ENCODE data around the gene FBXO21. TPM values are rescaled to one million over a fixed set of nuclear protein-coding genes. Genes with fewer than 3 reads are reported as not detected.
"Not testable (repeated sequence)": the region's sequence is repeated elsewhere in the genome, so short reads cannot be mapped to it uniquely, and the experiment has no call there.

The FBXO21 gene
- total RNA-seq, 4 donors from 2014 or later, result 42.7 to 141 (median 80.4) TPM

DNA sequence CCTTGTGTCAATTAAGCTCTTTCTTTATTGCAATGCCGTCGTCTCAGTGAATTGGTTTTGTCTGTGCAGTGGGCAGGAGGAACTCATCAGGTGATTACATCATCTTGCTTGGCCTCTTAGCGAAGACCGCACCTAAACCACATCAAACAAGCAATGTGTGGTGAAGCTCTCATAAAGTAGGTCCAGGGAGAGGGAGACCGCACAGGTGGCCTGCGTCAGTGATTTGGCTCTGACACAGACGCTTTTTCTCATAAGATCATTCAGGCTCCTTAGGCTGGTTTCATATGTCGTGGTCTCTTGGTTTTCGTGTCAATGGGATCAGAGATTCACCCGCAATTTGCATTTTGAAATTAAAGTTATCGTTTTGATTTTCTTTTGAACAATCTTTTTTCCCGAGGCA is 84.4 kb downstream of the FBXO21 start:
- in situ Hi-C loops (cut with MboI; ENCODE audit: low sequenced_read_pairs in 4 of 4) (no loop called here), intact Hi-C loops (cut with DNase I; ENCODE audit: low total_unique reads) (no loop called here)
- Histone ChIP-seq H3K27me3 (peaks cover 6 to 15% (median 10%) of the 10 kb centered on the region in 3 donors), H3K4me1 (no peaks in the 10 kb centered on the region), H3K27ac (no peak overlapping the region), H3K4me3 (no peak overlapping the region), H3K9me3 (no peaks in the 10 kb centered on the region), H3K36me3 (no peaks in the 10 kb centered on the region)
- TF ChIP-seq, protein P1, sequence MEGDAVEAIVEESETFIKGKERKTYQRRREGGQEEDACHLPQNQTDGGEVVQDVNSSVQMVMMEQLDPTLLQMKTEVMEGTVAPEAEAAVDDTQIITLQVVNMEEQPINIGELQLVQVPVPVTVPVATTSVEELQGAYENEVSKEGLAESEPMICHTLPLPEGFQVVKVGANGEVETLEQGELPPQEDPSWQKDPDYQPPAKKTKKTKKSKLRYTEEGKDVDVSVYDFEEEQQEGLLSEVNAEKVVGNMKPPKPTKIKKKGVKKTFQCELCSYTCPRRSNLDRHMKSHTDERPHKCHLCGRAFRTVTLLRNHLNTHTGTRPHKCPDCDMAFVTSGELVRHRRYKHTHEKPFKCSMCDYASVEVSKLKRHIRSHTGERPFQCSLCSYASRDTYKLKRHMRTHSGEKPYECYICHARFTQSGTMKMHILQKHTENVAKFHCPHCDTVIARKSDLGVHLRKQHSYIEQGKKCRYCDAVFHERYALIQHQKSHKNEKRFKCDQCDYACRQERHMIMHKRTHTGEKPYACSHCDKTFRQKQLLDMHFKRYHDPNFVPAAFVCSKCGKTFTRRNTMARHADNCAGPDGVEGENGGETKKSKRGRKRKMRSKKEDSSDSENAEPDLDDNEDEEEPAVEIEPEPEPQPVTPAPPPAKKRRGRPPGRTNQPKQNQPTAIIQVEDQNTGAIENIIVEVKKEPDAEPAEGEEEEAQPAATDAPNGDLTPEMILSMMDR (IDR thresholded peaks at IDR 0.05 in 4 of 5, conservative IDR thresholded peaks at IDR 0.05 in 1 of 5), result no peak
- TF ChIP-seq POLR2A (IDR thresholded peaks at IDR 0.05), result no peak
- ATAC-seq (no peak), DNase-seq (no peak)

DNA sequence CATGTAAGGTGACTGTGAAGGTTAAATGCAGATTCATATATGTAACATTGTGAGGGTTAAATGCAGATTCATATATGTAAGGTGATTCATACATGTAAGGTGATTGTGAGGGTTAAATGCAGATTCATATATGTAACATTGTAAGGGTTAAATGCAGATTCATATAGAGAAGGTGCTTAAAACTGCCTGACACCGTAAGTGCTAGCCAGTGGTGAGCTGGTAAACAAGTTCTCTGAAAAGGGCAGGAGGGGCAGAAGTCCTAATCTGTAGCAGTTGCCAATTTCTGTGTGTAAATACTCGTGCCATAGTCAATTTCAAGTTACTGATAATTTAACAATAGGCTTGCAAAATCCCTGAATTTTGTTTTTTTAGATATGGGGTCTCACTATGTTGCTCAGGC is 86.3 kb downstream of the FBXO21 start:
- ATAC-seq; intact Hi-C loops (cut with DNase I; ENCODE audit: low total_unique reads); H3K36me3 ChIP-seq; DNase-seq; H3K27ac ChIP-seq; H3K4me3 ChIP-seq; H3K4me1 ChIP-seq; H3K9me3 ChIP-seq; in situ Hi-C loops (cut with MboI; ENCODE audit: low sequenced_read_pairs in 4 of 4): not testable (repeated sequence)
- H3K27me3 ChIP-seq, result peaks cover 23 to 32% (median 25%) of the 10 kb centered on the region in 3 donors

DNA sequence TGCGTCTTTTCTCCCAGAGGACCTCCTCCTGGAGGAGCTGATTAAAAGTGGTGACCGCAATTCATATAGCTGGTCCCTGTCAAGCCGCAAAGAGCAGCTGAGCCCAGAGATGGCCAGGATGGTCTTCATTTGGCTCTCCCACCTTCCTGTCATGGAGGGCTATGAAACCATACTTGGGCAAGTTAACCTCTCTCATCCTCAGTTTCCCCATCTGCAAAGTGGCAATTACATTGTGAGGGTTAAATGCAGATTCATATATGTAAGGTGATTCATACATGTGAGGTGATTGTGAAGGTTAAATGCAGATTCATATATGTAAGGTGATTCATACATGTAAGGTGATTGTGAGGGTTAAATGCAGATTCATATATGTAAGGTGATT is 87.5 kb downstream of the FBXO21 start:
- no peak for DNase-seq
- TF ChIP-seq POLR2A (IDR thresholded peaks at IDR 0.05), result no peak
- TF ChIP-seq, protein P1 (IDR thresholded peaks at IDR 0.05 in 4 of 5, conservative IDR thresholded peaks at IDR 0.05 in 1 of 5), result no peak
- Histone ChIP-seq H3K4me3 (no peak overlapping the region), H3K4me1 (no peaks in the 10 kb centered on the region), H3K27ac (no peak overlapping the region), H3K27me3 (peaks cover 36 to 44% (median 37%) of the 10 kb centered on the region in 3 donors), H3K9me3 (no peaks in the 10 kb centered on the region), H3K36me3 (no peaks in the 10 kb centered on the region)
- intact Hi-C loops (cut with DNase I; ENCODE audit: low total_unique reads) (no loop called here), in situ Hi-C loops (cut with MboI; ENCODE audit: low sequenced_read_pairs in 4 of 4) (no loop called here)
- no peak for ATAC-seq

DNA sequence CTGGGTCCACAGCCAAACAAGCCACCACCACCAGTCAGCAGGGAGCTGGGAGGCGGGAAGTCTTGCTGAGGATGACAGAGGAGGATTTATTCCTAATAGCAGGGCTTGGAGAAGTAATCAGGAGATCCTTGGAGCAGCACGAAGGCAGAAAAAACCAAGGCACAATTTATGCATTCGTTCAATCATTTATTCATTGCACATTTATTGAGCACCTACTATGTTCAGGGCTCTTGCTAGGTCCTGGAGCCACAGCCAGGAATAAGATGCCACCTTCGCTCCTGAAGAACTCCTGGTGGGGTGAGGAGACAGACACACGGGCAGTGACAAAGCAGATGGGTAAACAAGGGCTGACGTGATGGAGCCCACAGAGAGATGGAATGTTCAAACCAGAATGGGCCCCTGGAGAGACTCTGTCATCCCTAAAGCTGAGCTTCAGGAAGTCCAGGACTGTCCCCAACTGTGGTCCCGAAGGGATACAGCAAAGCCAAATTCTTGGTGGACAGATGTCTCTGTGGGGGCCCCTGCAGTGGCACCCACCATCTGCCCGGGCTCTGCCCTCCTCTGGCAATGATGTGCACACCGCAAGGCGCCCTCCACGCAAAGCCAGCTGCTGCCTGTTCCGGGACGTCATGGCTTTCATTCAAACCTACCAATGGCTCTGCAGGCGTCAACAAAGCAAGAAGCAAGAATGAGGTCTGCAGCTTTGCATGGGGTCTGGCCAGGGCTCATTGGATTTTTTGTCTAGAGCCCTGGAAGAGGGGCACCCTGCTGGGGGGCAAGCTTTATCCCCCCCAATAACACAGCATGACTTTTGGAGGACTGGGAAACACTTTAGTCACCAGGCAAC is 88.1 kb downstream of the FBXO21 start:
- H3K27ac ChIP-seq, result peak overlapping the region in 3 of 4 donors; percentile 27 to 50 (median 41)
- no peaks in the 10 kb centered on the region for H3K36me3 ChIP-seq
- intact Hi-C loops (cut with DNase I; ENCODE audit: low total_unique reads), result no loop called here
- H3K4me1 ChIP-seq, result no peaks in the 10 kb centered on the region
- no peaks in the 10 kb centered on the region for H3K9me3 ChIP-seq
- H3K27me3 ChIP-seq, result peaks cover 42 to 50% (median 43%) of the 10 kb centered on the region in 3 donors
- TF ChIP-seq, protein P1 (IDR thresholded peaks at IDR 0.05 in 4 of 5, conservative IDR thresholded peaks at IDR 0.05 in 1 of 5), result no peak
- TF ChIP-seq POLR2A (IDR thresholded peaks at IDR 0.05), result no peak
- no peak for DNase-seq
- in situ Hi-C loops (cut with MboI; ENCODE audit: low sequenced_read_pairs in 4 of 4), result no loop called here
- H3K4me3 ChIP-seq, result no peak overlapping the region
- peak in 1 of 2 donors; percentile 35 for ATAC-seq

DNA sequence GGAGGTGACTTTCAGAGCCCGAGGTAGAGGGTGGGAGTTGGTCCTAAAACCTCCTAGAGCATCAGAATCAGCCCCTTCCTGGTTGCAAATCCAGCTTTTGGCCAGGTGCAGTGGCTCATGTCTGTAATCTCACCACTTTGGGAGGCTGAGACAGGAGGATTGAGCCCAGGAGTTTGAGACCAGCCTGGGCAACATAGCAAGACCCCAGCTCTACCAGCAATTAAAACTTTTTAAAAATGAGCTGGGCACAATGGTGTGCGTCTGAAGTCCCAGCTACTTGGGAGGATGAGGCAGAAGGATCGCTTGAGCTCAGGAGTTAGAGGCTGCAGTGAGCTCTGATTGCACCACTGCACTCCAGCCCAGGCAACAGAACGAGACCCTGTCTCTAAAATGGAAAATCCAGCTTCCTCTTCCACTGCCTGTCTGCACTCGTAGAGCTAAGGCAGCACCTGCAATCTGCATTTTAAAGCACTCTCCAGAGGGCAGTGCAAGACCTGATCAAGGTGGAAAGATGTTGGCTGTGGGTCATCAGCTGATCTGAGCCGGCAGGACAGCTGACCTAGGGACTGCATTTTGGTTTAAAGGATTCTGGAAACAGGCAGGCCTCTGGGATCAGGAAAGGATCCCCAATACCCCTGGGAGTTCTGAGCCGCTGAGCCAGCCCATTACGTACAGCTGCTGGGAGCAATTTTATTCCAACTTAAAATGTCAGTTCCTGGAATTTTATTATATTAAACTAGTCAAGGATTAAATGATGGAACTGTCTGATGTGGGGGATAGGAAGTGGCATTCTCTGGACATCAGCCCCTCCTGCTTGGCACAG is 89.2 kb downstream of the FBXO21 start:
- H3K36me3 ChIP-seq, result no peaks in the 10 kb centered on the region
- peaks cover 52 to 61% (median 53%) of the 10 kb centered on the region in 3 donors for H3K27me3 ChIP-seq

More for the DNA sequence above, 89.2 kb downstream of the FBXO21 start:
- Histone ChIP-seq H3K9me3 (no peaks in the 10 kb centered on the region), H3K4me3 (no peak overlapping the region), H3K4me1 (no peaks in the 10 kb centered on the region), H3K27ac (peak overlapping the region in 3 of 4 donors; percentile 27 to 50 (median 41))
- TF ChIP-seq POLR2A (IDR thresholded peaks at IDR 0.05), result no peak
- TF ChIP-seq, protein P1 (IDR thresholded peaks at IDR 0.05 in 4 of 5, conservative IDR thresholded peaks at IDR 0.05 in 1 of 5), result no peak
- in situ Hi-C loops (cut with MboI; ENCODE audit: low sequenced_read_pairs in 4 of 4) (no loop called here), intact Hi-C loops (cut with DNase I; ENCODE audit: low total_unique reads) (no loop called here)
- ATAC-seq, result no peak
- DNase-seq, result no peak

Data from gastrocnemius medialis (tissue), 4 donors.